HUES6 (cell line): ENCODE data around the gene NELFB.

Experiments used
- H3K27ac ChIP-seq: 2 replicates; pipeline ENCODE4 v1.7.0; 2013; ENCODE audit warnings: low read depth, mild to moderate bottlenecking, low read length, inconsistent platforms
- H3K27me3 ChIP-seq: 2 replicates; pipeline ENCODE4 v1.6.1; 2013; ENCODE audit warnings: low read length; ENCODE audit not compliant: control insufficient read depth, insufficient read depth
- H3K36me3 ChIP-seq: 2 replicates; pipeline ENCODE4 v1.6.1; 2013; ENCODE audit warnings: low read length; ENCODE audit not compliant: control insufficient read depth, insufficient read depth
- H3K4me1 ChIP-seq: 2 replicates; pipeline ENCODE4 v1.6.1; 2013; ENCODE audit warnings: low read length; ENCODE audit not compliant: control insufficient read depth, insufficient read depth
- H3K4me3 ChIP-seq: 2 replicates; pipeline ENCODE4 v1.5.1; 2013; ENCODE audit warnings: low read depth, low read length
- H3K9ac ChIP-seq: one replicate; pipeline ENCODE4 v1.6.1; 2013; ENCODE audit warnings: mild to moderate bottlenecking, low read length
- H3K9me3 ChIP-seq: 2 replicates; pipeline ENCODE4 v1.6.1; 2013; ENCODE audit warnings: low read depth, low read length; ENCODE audit not compliant: control insufficient read depth, insufficient read depth

The NELFB gene

GRCh38 chr9:137225699-137226331 lies 29.3 kb upstream of the NELFB start:
- Histone ChIP-seq H3K9me3 (no peaks in the 10 kb centered on the region), H3K27ac (no peak overlapping the region), H3K4me3 (no peak overlapping the region), H3K4me1 (peaks cover 15% of the 10 kb centered on the region), H3K9ac (peak overlapping the region; percentile 17), H3K36me3 (no peaks in the 10 kb centered on the region), H3K27me3 (peaks cover 9% of the 10 kb centered on the region)

DNA sequence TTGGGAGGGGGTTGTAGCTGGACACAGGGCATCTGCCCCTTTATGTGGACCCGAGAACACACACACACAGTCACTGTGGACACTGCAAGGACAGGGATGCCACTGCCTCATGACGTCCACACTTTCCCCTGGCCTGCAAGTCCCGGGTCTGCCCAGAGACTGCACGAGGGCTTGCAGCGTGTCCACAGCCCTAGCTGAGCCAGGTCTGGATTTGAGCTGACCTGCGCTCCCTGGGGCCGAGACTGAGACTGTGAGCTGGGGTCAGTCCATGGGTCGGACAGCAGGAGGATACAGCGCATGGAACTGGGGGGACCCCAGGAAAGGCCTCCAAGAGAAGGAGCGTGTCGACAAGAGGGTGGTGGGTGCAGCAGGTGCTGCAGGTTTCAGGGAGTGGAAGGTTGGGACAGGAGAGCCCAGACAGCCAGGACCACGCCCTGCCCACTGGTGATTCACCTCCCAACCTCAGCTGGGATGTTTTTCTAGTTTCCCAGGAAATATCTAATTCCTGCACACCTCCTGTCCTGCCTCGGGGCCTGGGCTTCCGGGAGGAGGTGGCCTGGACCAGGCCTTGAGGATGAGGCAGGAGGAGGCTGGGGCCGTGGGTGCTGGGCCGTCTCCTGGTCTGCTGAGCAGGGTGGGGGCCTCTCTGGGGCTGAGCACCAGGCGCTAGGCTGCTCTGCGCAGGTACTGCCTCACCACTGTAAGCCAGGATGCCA lies 28.6 kb upstream of the NELFB start:
- no peak overlapping the region for H3K27ac ChIP-seq
- no peak overlapping the region for H3K4me3 ChIP-seq
- peaks cover 15% of the 10 kb centered on the region for H3K4me1 ChIP-seq
- H3K36me3 ChIP-seq, result no peaks in the 10 kb centered on the region
- H3K9ac ChIP-seq, result peak overlapping the region; percentile 17
- no peaks in the 10 kb centered on the region for H3K9me3 ChIP-seq
- peaks cover 9% of the 10 kb centered on the region for H3K27me3 ChIP-seq

- Histone ChIP-seq H3K4me3 (no peak within 1 kb of the TSS), H3K9ac (peak within 1 kb of the TSS; percentile 17), H3K4me1 (peaks cover 15% of the 10 kb centered on the region), H3K36me3 (no peaks in the 10 kb centered on the region), H3K27me3 (peaks cover 9% of the 10 kb centered on the region), H3K27ac (no peak within 1 kb of the TSS), H3K9me3 (no peaks in the 10 kb centered on the region)
Measured at GRCh38 chr9:137227054-137227852, 27.9 kb upstream of the NELFB start, which contains the start of gene RNF224. RNF224 (plus strand) TSS chr9:137227502; CDS start chr9:137228336, 834 bp downstream.

- Histone ChIP-seq H3K9me3 (no peaks in the 10 kb centered on the region), H3K27ac (no peak overlapping the region), H3K9ac (no peak overlapping the region), H3K36me3 (no peaks in the 10 kb centered on the region), H3K27me3 (peaks cover 1% of the 10 kb centered on the region; the same call in 1 of the 2 replicates), H3K4me1 (peaks cover 11% of the 10 kb centered on the region), H3K4me3 (no peak overlapping the region)
Measured at GRCh38 chr9:137227853-137228505, 27.1 kb upstream of the NELFB start.

- H3K4me3 ChIP-seq, result no peak overlapping the region
- H3K9ac ChIP-seq, result no peak overlapping the region
- no peak overlapping the region for H3K27ac ChIP-seq
- no peaks in the 10 kb centered on the region for H3K27me3 ChIP-seq
- H3K9me3 ChIP-seq, result no peaks in the 10 kb centered on the region
- H3K4me1 ChIP-seq, result peaks cover 10% of the 10 kb centered on the region
- no peaks in the 10 kb centered on the region for H3K36me3 ChIP-seq
Measured at GRCh38 chr9:137228506-137228967, 26.6 kb upstream of the NELFB start.

DNA sequence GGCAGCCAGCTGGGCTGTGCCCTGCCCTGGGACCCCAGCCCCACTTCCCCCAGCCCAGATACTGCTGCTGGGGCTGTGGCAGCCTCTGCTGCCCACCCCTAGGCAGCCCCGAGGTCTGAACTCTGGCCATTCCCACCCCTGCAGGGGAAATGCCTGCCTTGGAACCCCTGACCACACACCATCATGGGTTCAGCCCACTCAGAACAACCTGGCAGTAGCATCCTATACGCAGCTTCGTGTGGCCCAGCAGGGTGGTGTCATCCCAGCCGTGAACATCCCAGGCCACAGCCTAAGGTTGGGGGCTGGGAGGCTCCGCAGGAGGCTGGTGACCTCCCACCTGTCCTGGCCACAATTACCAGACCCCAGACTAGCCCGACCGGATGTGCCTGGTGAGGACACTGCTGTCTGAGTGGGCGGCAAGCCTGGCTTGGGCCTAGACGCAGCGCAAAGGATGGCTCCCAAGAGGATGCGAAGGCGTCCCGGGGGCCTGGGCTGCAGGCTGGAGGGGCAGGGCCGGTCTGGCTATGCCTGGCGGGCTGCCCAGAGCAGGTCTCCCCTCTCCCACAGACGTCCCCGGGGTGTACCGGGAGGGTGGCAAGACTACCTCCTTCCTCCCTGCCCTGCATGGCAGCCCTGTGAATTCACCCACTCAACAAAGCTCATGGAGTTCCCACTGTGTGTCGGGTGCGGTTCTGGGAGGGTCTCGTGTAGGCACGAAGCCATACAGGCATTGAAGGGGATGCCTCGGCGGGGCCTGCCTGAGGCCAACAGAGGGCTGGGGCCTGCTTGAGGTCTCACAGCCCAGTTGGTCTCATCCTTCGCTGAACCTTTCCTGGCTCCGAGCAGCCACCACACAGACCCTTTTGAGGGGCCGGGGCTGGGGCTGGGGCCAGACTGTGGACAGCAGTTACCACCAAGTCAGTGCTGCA lies 25.9 kb upstream of the NELFB start:
- Histone ChIP-seq H3K27me3 (no peaks in the 10 kb centered on the region), H3K4me3 (no peak overlapping the region), H3K9ac (no peak overlapping the region), H3K27ac (no peak overlapping the region), H3K9me3 (no peaks in the 10 kb centered on the region), H3K4me1 (peaks cover 10% of the 10 kb centered on the region), H3K36me3 (no peaks in the 10 kb centered on the region)

DNA sequence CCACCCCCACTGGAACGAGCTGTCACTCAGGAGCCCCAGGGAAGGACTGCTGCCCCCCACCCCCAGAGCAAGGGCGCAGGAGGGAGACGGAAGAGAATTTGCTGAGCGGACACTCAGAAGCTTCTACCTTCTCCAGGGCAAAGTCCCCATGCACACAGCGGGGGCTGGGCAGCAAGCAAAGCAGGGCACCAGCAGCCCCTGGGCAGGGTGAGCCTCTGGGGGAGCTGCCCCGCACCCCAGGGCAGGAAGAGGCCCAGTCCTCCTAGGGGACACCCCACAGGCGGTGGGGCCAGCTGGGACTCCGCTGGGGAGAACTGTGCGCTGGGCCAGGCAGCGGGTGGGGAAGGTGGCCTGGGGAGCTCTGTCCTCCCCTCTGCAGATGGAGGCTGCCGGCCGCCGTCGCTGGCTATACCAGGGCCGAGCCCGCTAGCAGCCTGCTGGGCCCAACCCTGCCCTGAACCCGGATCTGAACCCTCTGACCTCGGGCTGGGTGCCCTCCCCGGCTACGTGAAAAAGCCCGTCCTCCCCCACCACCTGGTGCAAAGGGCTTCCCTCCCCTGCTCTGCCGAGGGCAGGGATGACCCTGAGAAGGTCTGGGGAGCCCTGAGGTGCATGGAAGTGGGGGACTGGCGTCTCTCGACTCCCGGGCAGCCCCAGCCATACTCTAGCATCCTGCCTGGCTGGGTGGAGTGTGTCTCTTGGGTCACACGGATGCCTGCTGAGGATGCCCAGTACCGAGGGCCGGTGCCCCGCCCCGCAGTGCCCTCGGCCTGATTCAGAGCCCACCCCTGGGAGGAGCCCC lies 25.0 kb upstream of the NELFB start:
- Histone ChIP-seq H3K36me3 (no peaks in the 10 kb centered on the region), H3K4me3 (no peak overlapping the region), H3K9ac (no peak overlapping the region), H3K27ac (no peak overlapping the region), H3K9me3 (no peaks in the 10 kb centered on the region), H3K27me3 (no peaks in the 10 kb centered on the region), H3K4me1 (peaks cover 10% of the 10 kb centered on the region)

GRCh38 chr9:137230705-137231371 lies 24.3 kb upstream of the NELFB start, which contains the start of gene SLC34A3:
SLC34A3 (plus strand) TSS chr9:137230901; CDS start chr9:137231703, 802 bp downstream.
- H3K9ac ChIP-seq, result no peak within 1 kb of the TSS
- H3K9me3 ChIP-seq, result no peaks in the 10 kb centered on the region
- peaks cover 11% of the 10 kb centered on the region for H3K4me1 ChIP-seq
- H3K27me3 ChIP-seq, result no peaks in the 10 kb centered on the region
- no peak within 1 kb of the TSS for H3K27ac ChIP-seq
- H3K36me3 ChIP-seq, result no peaks in the 10 kb centered on the region
- no peak within 1 kb of the TSS for H3K4me3 ChIP-seq

- no peak overlapping the region for H3K4me3 ChIP-seq
- H3K9ac ChIP-seq, result no peak overlapping the region
- H3K36me3 ChIP-seq, result no peaks in the 10 kb centered on the region
- peaks cover 17% of the 10 kb centered on the region for H3K4me1 ChIP-seq
- H3K27ac ChIP-seq, result no peak overlapping the region
- H3K9me3 ChIP-seq, result no peaks in the 10 kb centered on the region
- H3K27me3 ChIP-seq, result no peaks in the 10 kb centered on the region
Measured at GRCh38 chr9:137231372-137232039, 23.6 kb upstream of the NELFB start.
